H9 (cell line): Measurements from ENCODE around the gene YY2. TPM values are rescaled to one million over a fixed set of nuclear protein-coding genes. Genes with fewer than 3 reads are reported as not detected.

Experiments used
- DNase-seq: peaks from one replicate; pipeline ENCODE4 v3.0.0-alpha.2; 2017
- H2AFZ ChIP-seq: one replicate; pipeline ENCODE4 v1.6.1; 2013; ENCODE audit warnings: mild to moderate bottlenecking, low read length, control low read depth, moderate library complexity
- H2AK5ac ChIP-seq: 2 replicates; pipeline ENCODE4 v1.6.1; 2013; ENCODE audit warnings: low read length, control low read depth, mixed read lengths; ENCODE audit not compliant: insufficient read length
- H2BK120ac ChIP-seq: one replicate; pipeline ENCODE4 v1.6.1; 2013; ENCODE audit warnings: low read depth, mild to moderate bottlenecking, low read length, control low read depth, inconsistent platforms; ENCODE audit not compliant: poor library complexity, severe bottlenecking
- H2BK12ac ChIP-seq: 2 replicates; pipeline ENCODE4 v1.6.1; 2013; ENCODE audit warnings: low read length, control low read depth, mixed read lengths, low read depth; ENCODE audit not compliant: insufficient read length
- H2BK15ac ChIP-seq: 2 replicates; pipeline ENCODE4 v1.6.1; 2013; ENCODE audit warnings: low read depth, low read length, control low read depth
- H2BK20ac ChIP-seq: one replicate; pipeline ENCODE4 v1.6.1; 2013; ENCODE audit warnings: low read depth, mild to moderate bottlenecking, low read length, control low read depth, inconsistent platforms; ENCODE audit not compliant: poor library complexity, severe bottlenecking
- H2BK5ac ChIP-seq: 2 replicates; pipeline ENCODE4 v1.6.1; 2013; ENCODE audit warnings: low read length, control low read depth, mixed read lengths; ENCODE audit not compliant: insufficient read length
- H3K14ac ChIP-seq: 2 replicates; pipeline ENCODE4 v1.6.1; 2013; ENCODE audit warnings: low read length, control low read depth; ENCODE audit not compliant: insufficient read depth
- H3K18ac ChIP-seq: 2 replicates; pipeline ENCODE4 v1.6.1; 2013; ENCODE audit warnings: low read depth, mild to moderate bottlenecking, mixed read lengths, low read length, control low read depth; ENCODE audit not compliant: insufficient read length
- H3K23ac ChIP-seq: 2 replicates; pipeline ENCODE4 v1.6.1; 2013; ENCODE audit warnings: low read length, control low read depth, mixed read lengths, low read depth; ENCODE audit not compliant: insufficient read length
- H3K23me2 ChIP-seq: 2 replicates; pipeline ENCODE4 v1.6.1; 2013; ENCODE audit warnings: low read depth, mild to moderate bottlenecking, mixed read lengths, low read length, control low read depth; ENCODE audit not compliant: insufficient read length, poor library complexity, severe bottlenecking
- H3K27ac ChIP-seq: 2 replicates; pipeline ENCODE4 v1.5.1; 2013; ENCODE audit warnings: low read length, control low read depth, mixed read lengths, low read depth; ENCODE audit not compliant: insufficient read length
- H3K27me3 ChIP-seq: 2 replicates; pipeline ENCODE4 v1.6.1; 2013; ENCODE audit warnings: low read length, control low read depth, inconsistent platforms; ENCODE audit not compliant: insufficient read depth
- H3K4ac ChIP-seq: 2 replicates; pipeline ENCODE4 v1.6.1; 2013; ENCODE audit warnings: low read depth, mild to moderate bottlenecking, control low read depth, inconsistent platforms, low read length, moderate library complexity
- H3K4me1 ChIP-seq: 2 replicates; pipeline ENCODE4 v1.6.1; 2013; ENCODE audit warnings: low read length, control low read depth, inconsistent platforms; ENCODE audit not compliant: insufficient read depth
- H3K4me2 ChIP-seq: 2 replicates; pipeline ENCODE4 v1.6.1; 2013; ENCODE audit warnings: low read length, control low read depth, mixed read lengths; ENCODE audit not compliant: insufficient read length, insufficient read depth
- H3K56ac ChIP-seq: 2 replicates; pipeline ENCODE4 v1.6.1; 2013; ENCODE audit warnings: low read depth, mild to moderate bottlenecking, mixed read lengths, low read length, control low read depth; ENCODE audit not compliant: insufficient read length
- H3K79me1 ChIP-seq: 2 replicates; pipeline ENCODE4 v1.6.1; 2013; ENCODE audit warnings: low read depth, mild to moderate bottlenecking, moderate library complexity, low read length, control low read depth, inconsistent platforms; ENCODE audit not compliant: insufficient read depth, poor library complexity, severe bottlenecking
- H3K79me2 ChIP-seq: 2 replicates; pipeline ENCODE4 v1.6.1; 2013; ENCODE audit warnings: low read length, control low read depth, inconsistent platforms; ENCODE audit not compliant: insufficient read depth
- H3K9ac ChIP-seq: 2 replicates; pipeline ENCODE4 v1.6.1; 2013; ENCODE audit warnings: low read length, control low read depth, mixed read lengths; ENCODE audit not compliant: insufficient read length; ENCODE audit errors: extremely low read depth
- H3K9me3 ChIP-seq: one replicate; pipeline ENCODE4 v1.6.1; 2013; ENCODE audit warnings: low read depth, low read length, inconsistent platforms; ENCODE audit not compliant: control insufficient read depth
- H3T11ph ChIP-seq: one replicate; pipeline ENCODE4 v1.6.1; 2013; ENCODE audit warnings: mild to moderate bottlenecking, low read length, control low read depth, inconsistent platforms
- H4K20me1 ChIP-seq: one replicate; pipeline ENCODE4 v1.6.1; 2013; ENCODE audit not compliant: control insufficient read depth, insufficient read length, insufficient read depth
- H4K5ac ChIP-seq: 2 replicates; pipeline ENCODE4 v1.6.1; 2013; ENCODE audit warnings: low read depth, mild to moderate bottlenecking, mixed read lengths, low read length, control low read depth; ENCODE audit not compliant: insufficient read length
- H4K8ac ChIP-seq: replicated peaks from 2 replicates; pipeline ENCODE4 v1.6.1; 2013; ENCODE audit warnings: low read length, control low read depth, mixed read lengths, low read depth; ENCODE audit not compliant: insufficient read length
- H4K91ac ChIP-seq: 2 replicates; pipeline ENCODE4 v1.6.1; 2013; ENCODE audit warnings: low read depth, mild to moderate bottlenecking, moderate library complexity, mixed read lengths, low read length, control low read depth; ENCODE audit not compliant: insufficient read length
- H3K27ac Mint-ChIP-seq, 3 experiments: 2 replicates in 2 of 3; 3 replicates in 1 of 3; pipeline ENCODE4 v1.8.0; 2020 to 2021; ENCODE audit warnings: mixed read lengths in 3 of 3, mild to moderate bottlenecking in 1 of 3, moderate library complexity in 1 of 3
- H3K27me3 Mint-ChIP-seq: 2 replicates; pipeline ENCODE4 v1.8.0; 2021; ENCODE audit warnings: low read depth, mild to moderate bottlenecking, moderate library complexity, mixed read lengths
- H3K36me3 Mint-ChIP-seq, 3 experiments: 2 replicates in 2 of 3; 3 replicates in 1 of 3; pipeline ENCODE4 v1.8.0; 2020 to 2021; ENCODE audit warnings: low read depth in 3 of 3, mixed read lengths in 3 of 3; ENCODE audit not compliant: insufficient read depth in 1 of 3
- H3K4me1 Mint-ChIP-seq, 2 experiments: 2 replicates each; pipeline ENCODE4 v1.8.0; 2020; ENCODE audit warnings: mixed read lengths in 2 of 2
- H3K4me3 Mint-ChIP-seq, 2 experiments: 2 replicates in 1 of 2; 3 replicates in 1 of 2; pipeline ENCODE4 v1.8.0; 2020 to 2021; ENCODE audit warnings: mild to moderate bottlenecking in 2 of 2, mixed read lengths in 2 of 2, moderate library complexity in 1 of 2
- H3K9me3 Mint-ChIP-seq, 2 experiments: 2 replicates in 1 of 2; 3 replicates in 1 of 2; pipeline ENCODE4 v1.8.0; 2020; ENCODE audit warnings: mild to moderate bottlenecking in 2 of 2, mixed read lengths in 2 of 2, moderate library complexity in 1 of 2
- WGBS: extraction: QIAGEN DNeasy Blood & Tissue Kit; methylation state at CpG from one replicate; pipeline ENCODE4 v1.1.7; 2013; ENCODE audit warnings: missing lambda C conversion rate, low lambda C conversion rate, mixed read lengths; ENCODE audit not compliant: insufficient read length; ENCODE audit errors: extremely low coverage; 5-methylcytosine and 5-hydroxymethylcytosine counted together
- total RNA-seq: library from RNA; stranded (reverse); gene quantifications from 2 replicates; pipeline ENCODE4 v1.2.1, GENCODE V29; 2021
- TF ChIP-seq, protein P1 (sequence below): fragments of 200-600 bp; sonication (generic); conservative IDR thresholded peaks from 3 replicates; pipeline ENCODE4 v1.8.0; 2021; ENCODE audit warnings: antibody characterized with exemption, mild to moderate bottlenecking

Gene YY2
- total RNA-seq, 1 experiment from 2014 or later: 1.8 TPM

DNA sequence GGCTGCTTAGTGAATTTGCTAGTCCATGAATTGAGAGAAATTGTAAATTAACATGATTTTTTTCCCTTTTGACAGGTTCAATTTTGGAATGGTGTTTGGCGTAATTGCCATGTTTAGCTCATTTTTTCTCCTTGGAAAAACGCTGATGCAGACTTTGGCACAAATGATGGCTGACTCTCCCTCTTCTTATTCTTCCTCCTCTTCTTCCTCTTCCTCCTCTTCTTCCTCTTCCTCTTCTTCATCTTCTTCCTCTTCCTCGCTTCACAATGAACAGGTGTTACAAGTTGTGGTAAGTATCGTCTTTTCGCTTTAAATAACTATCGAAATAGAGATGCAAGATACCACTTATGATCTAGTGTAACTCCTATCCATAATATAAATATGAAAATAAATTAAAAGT lies 10.7 kb upstream of the YY2 start:
- Histone ChIP-seq H3K4me2 (no peak overlapping the region), H2BK15ac (no peak overlapping the region), H3K4ac (no peak overlapping the region), H3K9ac (no peak overlapping the region), H3K79me1 (no peaks in the 10 kb centered on the region), H2BK12ac (no peak overlapping the region), H3K27me3 (no peaks in the 10 kb centered on the region), H2BK5ac (no peak overlapping the region), H3K27ac (no peak overlapping the region), H3K23me2 (no peaks in the 10 kb centered on the region), H3T11ph (no peak overlapping the region), H2AK5ac (no peak overlapping the region), H4K91ac (no peak overlapping the region), H2BK20ac (no peak overlapping the region), H2BK120ac (no peak overlapping the region), H3K18ac (no peak overlapping the region), H4K5ac (no peak overlapping the region), H3K23ac (no peak overlapping the region), H4K20me1 (no peaks in the 10 kb centered on the region), H3K56ac (no peak overlapping the region), H3K79me2 (no peaks in the 10 kb centered on the region), H3K4me1 (no peaks in the 10 kb centered on the region), H2AFZ (no peak overlapping the region), H4K8ac (no peak overlapping the region), H3K14ac (no peak overlapping the region), H3K9me3 (no peaks in the 10 kb centered on the region)
- 100% methylated on average over 1 of the region's 6 CpGs for WGBS
- H3K27ac Mint-ChIP-seq: no peak overlapping the region
- peaks cover 3 to 4% of the 10 kb centered on the region in 2 experiments; a peak in 3 of 4 replicates for H3K4me1 Mint-ChIP-seq
- H3K9me3 Mint-ChIP-seq: peaks cover 0 to 11% of the 10 kb centered on the region in 2 experiments; a peak in 3 of 5 replicates
- peaks cover 10 to 25% (median 11%) of the 10 kb centered on the region in 3 experiments; a peak in 6 of 7 replicates for H3K36me3 Mint-ChIP-seq
- TF ChIP-seq, protein P1, sequence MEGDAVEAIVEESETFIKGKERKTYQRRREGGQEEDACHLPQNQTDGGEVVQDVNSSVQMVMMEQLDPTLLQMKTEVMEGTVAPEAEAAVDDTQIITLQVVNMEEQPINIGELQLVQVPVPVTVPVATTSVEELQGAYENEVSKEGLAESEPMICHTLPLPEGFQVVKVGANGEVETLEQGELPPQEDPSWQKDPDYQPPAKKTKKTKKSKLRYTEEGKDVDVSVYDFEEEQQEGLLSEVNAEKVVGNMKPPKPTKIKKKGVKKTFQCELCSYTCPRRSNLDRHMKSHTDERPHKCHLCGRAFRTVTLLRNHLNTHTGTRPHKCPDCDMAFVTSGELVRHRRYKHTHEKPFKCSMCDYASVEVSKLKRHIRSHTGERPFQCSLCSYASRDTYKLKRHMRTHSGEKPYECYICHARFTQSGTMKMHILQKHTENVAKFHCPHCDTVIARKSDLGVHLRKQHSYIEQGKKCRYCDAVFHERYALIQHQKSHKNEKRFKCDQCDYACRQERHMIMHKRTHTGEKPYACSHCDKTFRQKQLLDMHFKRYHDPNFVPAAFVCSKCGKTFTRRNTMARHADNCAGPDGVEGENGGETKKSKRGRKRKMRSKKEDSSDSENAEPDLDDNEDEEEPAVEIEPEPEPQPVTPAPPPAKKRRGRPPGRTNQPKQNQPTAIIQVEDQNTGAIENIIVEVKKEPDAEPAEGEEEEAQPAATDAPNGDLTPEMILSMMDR: no peak
- no peak for DNase-seq
- H3K4me3 Mint-ChIP-seq: no peak overlapping the region
- H3K27me3 Mint-ChIP-seq: no peaks in the 10 kb centered on the region
